ENCODE results near the gene RPS6KA2. TPM values are rescaled to one million over a fixed set of nuclear protein-coding genes. Genes with fewer than 3 reads are reported as not detected.

Gene RPS6KA2
- total RNA-seq, 1 donor from 2014 or later = 33.7 TPM

DNA sequence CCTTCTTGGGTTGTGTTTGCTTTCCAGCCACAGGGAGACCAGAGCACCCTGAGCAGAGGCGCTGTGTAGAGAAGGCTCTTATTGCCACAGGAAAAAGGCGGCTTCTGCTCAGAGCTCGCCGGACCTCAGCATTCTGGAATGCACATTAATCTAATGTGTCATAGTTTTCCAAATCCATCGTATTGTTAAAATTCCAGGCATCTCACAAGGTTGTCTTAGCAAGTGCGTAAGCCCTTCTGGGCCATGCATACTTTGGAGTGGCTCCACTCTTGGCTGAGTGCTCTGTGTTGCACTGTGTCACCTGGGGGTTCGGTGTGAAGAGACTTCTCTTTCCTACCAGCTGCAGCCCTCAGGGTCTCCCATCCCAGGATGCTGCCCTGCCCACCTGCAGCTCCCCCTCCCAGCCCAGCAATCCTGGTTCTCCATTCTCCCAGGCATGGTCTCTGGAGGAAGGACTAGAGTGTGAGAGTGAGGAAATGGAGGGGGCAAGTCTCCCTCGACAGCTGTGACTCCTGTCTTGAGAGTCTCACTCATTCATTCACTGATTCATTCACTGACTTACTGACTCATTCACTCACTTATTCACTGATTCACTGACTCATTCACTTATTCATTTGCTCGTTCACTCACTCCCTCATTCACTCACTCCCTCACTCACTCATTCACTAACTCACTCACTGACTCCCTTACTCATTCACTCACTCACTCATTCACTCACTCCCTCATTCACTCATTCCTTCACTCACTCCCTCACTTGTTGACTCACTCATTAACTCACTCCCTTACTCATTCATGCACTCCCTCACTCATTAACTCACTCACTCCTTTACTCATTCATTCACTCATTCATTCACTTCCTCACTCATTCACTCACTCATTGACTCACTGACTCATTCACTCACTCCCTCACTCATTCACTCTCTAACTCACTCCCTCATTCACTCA lies 160.6 kb downstream of the RPS6KA2 start:
- no peaks in the 10 kb centered on the region for H3K4me1 Mint-ChIP-seq

DNA sequence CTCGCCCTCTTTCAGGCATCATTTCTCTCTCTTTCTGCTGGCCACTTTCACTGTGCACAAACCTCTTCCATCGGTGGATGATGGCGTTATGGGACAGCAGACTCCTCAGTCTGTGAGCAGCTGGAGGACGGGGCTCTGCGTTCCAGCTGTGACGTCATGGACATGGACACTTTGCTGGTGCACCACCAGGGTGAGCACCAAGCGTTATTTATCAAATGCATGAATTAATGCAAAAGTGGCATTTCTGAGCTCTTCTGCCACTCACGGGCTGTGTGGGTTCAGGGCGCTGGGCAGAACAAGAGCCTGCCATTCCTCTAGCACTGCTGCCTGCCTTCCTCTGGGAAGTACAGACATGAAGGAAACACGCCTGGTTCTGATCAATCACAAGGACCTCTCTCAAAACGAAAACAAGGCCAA lies 161.4 kb downstream of the RPS6KA2 start:
- no peak overlapping the region for H3K4me3 Mint-ChIP-seq
- H3K27ac Mint-ChIP-seq (ENCODE audit: unreplicated experiment) = no peak overlapping the region
- H3K9me3 Mint-ChIP-seq = no peaks in the 10 kb centered on the region
- no peak for DNase-seq (ENCODE audit: low read depth, low spot score)
- no peaks in the 10 kb centered on the region for H3K27me3 Mint-ChIP-seq (ENCODE audit: low read depth)
- no peak for TF ChIP-seq CTCF (conservative IDR thresholded peaks at IDR 0.05)
- H3K4me1 Mint-ChIP-seq = no peaks in the 10 kb centered on the region
- H3K36me3 Mint-ChIP-seq (ENCODE audit: low read depth) = peaks cover 10% of the 10 kb centered on the region

More for the DNA sequence above, 160.6 kb downstream of the RPS6KA2 start:
- no peak overlapping the region for H3K4me3 Mint-ChIP-seq
- DNase-seq (ENCODE audit: low read depth, low spot score) = no peak
- no peak overlapping the region for H3K27ac Mint-ChIP-seq (ENCODE audit: unreplicated experiment)
- peaks cover 10% of the 10 kb centered on the region for H3K36me3 Mint-ChIP-seq (ENCODE audit: low read depth)
- H3K27me3 Mint-ChIP-seq (ENCODE audit: low read depth) = no peaks in the 10 kb centered on the region
- TF ChIP-seq CTCF (conservative IDR thresholded peaks at IDR 0.05) = no peak
- H3K9me3 Mint-ChIP-seq = no peaks in the 10 kb centered on the region

GRCh38 chr6:166465003-166465399 lies 162.1 kb downstream of the RPS6KA2 start:
- no peak overlapping the region for H3K27ac Mint-ChIP-seq (ENCODE audit: unreplicated experiment)
- no peaks in the 10 kb centered on the region for H3K4me1 Mint-ChIP-seq
- no peak for DNase-seq (ENCODE audit: low read depth, low spot score)
- no peaks in the 10 kb centered on the region for H3K9me3 Mint-ChIP-seq
- no peaks in the 10 kb centered on the region for H3K27me3 Mint-ChIP-seq (ENCODE audit: low read depth)
- TF ChIP-seq CTCF (conservative IDR thresholded peaks at IDR 0.05) = no peak
- H3K4me3 Mint-ChIP-seq = no peak overlapping the region
- H3K36me3 Mint-ChIP-seq (ENCODE audit: low read depth) = peaks cover 10% of the 10 kb centered on the region

- no peaks in the 10 kb centered on the region for H3K9me3 Mint-ChIP-seq
- H3K36me3 Mint-ChIP-seq (ENCODE audit: low read depth) = peaks cover 12% of the 10 kb centered on the region
- peak overlapping the region; percentile 86 for H3K27ac Mint-ChIP-seq (ENCODE audit: unreplicated experiment)
- no peak for TF ChIP-seq CTCF (conservative IDR thresholded peaks at IDR 0.05)
- H3K4me1 Mint-ChIP-seq = no peaks in the 10 kb centered on the region
- DNase-seq (ENCODE audit: low read depth, low spot score) = no peak
- no peaks in the 10 kb centered on the region for H3K27me3 Mint-ChIP-seq (ENCODE audit: low read depth)
- H3K4me3 Mint-ChIP-seq = no peak overlapping the region
Measured at GRCh38 chr6:166464068-166465002, 162.7 kb downstream of the RPS6KA2 start.

- Mint-ChIP-seq H3K4me3 (no peak overlapping the region), H3K27ac (ENCODE audit: unreplicated experiment) (no peak overlapping the region), H3K9me3 (no peaks in the 10 kb centered on the region), H3K36me3 (ENCODE audit: low read depth) (peaks cover 16% of the 10 kb centered on the region), H3K4me1 (no peaks in the 10 kb centered on the region), H3K27me3 (ENCODE audit: low read depth) (no peaks in the 10 kb centered on the region)
- DNase-seq (ENCODE audit: low read depth, low spot score) = no peak
- no peak for TF ChIP-seq CTCF (conservative IDR thresholded peaks at IDR 0.05)
Measured at GRCh38 chr6:166463359-166464067, 163.5 kb downstream of the RPS6KA2 start.

Data from neural crest cell (in vitro differentiated cells).